ENCODE data around the gene CPLANE2.

Gene CPLANE2

DNA sequence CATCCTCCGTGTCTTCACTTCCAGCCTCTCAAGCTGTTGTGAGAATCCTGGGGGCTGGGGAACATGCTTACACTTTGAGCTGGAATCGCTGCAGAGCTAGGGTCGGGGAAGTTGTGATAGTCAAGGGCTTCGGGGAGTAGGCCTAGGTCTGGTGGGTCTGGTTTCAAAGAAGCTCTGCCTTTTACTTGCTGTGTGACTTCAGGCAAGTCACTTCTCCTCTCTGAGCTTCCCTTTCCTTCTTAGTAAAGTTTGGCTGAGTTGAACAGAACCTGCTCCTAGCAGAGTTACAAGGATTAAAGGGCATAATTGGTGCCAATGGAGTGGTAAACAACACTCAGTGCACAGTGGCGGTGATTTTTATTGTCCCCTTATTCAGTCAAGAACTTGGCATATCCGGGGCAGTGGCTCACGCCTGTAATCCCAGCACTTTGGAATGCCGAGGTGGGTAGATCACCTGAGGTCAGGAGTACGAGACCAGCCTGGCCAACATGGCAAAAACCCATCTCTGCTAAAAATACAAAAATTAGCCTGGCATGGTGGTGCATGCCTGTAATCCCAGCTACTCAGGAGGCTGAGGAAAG lies 50.2 kb downstream of the CPLANE2 start:
- no peak for DNase-seq

DNA sequence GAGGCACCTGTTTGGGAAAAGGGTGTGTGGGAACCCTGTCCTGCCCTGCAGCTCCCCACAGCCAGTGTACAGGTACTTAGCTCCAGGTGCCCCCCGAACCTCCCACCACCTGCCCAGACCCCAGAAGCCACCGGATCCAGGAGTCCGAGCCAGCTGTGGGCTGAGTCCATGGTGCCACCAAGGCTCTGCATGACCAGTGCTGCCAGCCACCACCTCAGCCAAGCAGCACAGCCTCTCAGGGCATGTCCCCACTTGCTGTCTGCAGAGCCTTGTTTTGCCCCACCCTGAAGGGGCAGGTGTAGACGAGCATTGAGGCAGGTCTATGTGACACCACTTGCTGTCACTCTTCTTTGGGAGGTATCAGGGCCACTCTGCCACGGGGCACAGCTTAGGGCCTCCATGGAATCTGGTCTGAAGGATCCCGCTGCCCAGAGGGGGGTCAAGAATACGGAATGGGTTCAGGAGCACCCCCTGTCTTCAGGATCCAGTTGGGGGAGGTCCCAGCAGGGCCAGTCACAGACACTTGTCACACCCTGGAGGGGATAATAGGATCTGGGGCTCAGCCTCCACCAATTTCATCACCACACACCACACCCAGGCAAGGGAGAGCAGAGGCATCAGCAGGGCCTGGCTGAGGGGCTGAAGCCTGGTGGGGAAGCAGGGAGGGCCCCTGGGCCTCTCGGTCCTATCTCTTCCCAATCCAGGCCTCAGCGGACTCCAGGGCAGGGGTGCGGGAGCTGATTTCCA lies 52.3 kb downstream of the CPLANE2 start:
- peak; percentile 35 for DNase-seq

DNA sequence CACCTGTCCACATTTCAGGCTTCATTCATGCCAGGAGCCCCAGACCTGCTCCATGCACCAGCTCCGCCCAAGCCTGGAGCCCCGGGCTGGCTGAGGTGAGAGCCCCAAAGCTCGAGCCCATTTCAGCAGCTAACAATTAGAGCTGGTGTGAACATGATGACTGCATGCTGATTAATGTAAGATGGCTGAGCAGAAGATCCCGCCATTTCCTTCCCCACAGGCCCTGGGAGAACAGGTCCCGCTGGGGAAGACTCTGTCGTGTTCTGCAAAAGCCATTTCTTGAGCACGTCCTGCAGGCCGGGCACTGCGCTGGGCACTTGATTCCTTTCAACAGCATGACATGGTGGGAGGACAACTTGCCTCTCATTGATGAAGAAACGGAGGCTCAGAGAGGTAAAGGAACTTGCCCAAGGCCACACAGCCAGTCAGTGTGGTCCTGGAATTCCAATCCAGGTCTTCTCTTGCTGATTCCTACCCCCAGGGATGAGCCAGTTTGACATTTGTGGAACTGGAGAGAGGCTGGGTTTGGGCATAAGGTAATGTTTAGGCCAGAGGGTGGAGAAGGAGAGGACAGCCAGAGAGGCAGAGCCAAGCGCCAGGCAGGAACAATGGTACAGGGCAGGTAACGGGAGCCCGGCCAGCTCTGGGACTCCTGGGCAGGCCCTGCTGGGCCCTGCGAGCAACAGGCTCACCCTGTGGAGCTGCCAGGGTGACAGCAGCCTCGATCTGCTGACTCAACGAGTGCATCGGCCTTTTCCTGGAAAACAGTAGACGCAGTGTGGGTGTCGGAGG lies 53.0 kb downstream of the CPLANE2 start:
- no peak for DNase-seq

DNA sequence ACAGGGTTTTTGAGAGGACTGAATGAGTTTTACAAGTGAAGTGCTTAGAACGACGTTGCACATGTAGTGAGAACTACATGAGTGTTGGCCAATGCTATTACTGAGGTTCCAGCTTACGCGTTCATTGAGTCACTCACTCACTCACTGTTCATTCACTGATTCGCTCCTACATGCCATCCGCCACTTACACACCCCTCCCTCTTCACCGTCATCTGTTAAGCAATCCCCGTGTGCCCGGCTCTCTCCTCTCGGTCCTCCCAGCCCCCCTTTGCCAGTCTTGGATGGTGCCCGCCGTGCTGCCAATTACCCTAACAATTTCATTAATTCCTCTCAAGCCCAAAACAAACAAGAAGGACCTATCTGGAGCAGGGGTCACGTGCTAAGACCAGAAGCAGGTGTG lies 53.8 kb downstream of the CPLANE2 start:
- DNase-seq, result no peak

DNA sequence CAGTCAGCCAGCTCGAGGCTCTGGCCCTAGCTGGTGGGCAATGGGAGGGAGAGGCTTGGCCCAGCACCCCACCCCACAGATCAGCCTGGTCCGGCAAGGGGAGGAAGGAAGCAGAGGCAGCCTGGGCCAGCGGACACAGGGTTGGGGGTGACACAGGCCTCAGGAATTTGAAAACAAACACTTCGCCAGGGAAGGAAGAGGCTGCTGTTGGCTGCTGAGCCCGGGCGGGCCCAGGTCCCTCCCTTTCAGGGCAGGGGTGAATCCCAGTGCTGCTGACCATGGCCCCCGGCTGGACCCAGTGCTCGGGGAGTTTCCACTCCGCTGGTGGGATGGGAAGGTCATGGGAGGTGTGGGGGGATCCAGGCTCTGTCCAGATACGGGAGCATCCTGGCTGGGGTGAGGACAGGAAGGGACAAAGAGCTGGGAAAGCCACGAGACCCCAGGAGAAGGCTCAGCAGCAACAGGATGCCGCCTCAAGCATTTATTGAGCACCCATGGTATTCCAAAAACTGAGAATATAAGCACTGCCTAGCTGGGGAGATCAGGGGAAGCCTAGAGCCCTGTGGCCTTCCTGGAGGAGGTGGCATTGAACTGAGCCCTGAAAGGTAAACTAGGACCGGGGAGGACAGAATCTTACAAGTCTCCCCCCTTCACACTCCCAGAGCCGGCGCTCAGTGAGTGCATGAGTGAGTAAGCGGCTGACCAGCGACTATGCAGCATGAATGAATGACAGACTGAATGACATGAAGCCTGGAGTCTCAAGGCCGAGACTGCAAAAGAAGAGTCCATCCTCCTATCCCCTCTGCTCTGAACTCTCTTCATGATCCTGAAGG lies 54.9 kb downstream of the CPLANE2 start:
- DNase-seq, result no peak

All from NCI-H82 (cell line).